GM19395 (cell line): ENCODE data around the gene HTR3E.
A peak's percentile ranks its signal among the peaks of the same experiment; 100 is the strongest.
"Not testable (repeated sequence)": the region's sequence is repeated elsewhere in the genome, so short reads cannot be mapped to it uniquely, and the experiment has no call there.

Experiments used
- ATAC-seq: cut with Tn5 transposase; IDR thresholded peaks from one replicate; pipeline ENCODE4 v1.9.1; 2021; ENCODE audit warnings: mild to moderate bottlenecking, moderate library complexity; ENCODE audit not compliant: unreplicated experiment

Gene HTR3E

GRCh38 chr3:184099806-184100686 lies 3.2 kb downstream of the HTR3E start:
- ATAC-seq = no peak

DNA sequence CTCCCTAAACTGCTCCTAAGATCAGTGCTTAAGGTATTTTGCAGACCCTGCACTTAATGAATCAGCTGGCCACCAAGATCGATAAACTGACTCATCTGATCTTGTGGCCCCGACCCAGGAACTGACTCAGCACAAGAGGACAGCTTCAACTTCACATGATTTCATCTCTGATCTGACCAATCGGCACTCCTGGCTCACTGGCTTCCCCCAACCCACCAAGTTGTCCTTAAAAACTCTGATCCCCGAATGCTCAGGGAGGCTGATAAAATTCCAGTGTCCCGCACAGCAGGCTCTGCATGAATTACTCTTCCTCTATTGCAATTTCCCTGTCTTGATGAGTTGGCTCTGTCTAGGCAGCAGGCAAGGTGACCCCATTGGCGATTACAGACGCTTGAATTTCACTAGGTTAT lies 13.5 kb downstream of the HTR3E start:
- no peak for ATAC-seq

DNA sequence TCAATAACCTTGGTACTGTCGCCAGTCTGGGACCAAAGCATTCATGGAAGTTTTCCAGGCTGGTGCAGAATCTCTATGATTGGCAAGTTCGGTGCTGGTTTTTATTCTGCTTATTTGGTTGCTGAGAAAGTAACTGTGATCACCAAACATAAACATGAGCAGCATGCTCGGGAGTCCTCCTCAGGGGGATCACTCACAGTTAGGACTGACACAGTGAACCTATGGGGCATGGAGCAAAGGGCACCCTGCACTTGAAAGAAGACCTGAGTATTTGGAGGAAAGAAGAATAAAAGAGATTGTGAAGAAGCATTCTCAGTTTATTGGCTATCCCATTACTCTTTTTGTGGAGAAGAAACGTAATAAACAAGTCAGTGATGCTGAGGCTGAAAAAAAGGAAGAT lies 19.2 kb downstream of the HTR3E start:
- ATAC-seq = no peak

- no peak for ATAC-seq
Observed at GRCh38 chr3:184117636-184118035, 20.8 kb downstream of the HTR3E start.

- ATAC-seq = not testable (repeated sequence)
Observed at GRCh38 chr3:184121031-184121430, 24.2 kb downstream of the HTR3E start.

DNA sequence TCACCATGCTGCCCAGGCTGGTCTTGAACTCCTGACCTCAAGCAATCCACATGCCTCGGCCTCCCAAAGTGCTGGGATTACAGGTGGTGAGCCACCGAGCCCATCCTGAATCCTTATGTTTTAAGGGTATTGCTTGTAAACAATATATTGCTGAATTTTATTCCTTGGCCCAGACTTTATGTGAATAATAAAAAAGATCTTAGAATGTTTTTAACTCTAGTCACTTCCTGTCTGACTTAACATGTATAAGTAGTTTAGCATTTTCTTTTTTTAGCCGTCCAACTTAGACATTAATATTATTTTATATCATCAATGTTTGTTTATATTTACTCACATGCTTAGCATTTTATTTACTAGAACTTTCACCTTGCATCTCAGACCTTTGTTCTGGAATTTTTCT lies 29.1 kb downstream of the HTR3E start:
- no peak for ATAC-seq

DNA sequence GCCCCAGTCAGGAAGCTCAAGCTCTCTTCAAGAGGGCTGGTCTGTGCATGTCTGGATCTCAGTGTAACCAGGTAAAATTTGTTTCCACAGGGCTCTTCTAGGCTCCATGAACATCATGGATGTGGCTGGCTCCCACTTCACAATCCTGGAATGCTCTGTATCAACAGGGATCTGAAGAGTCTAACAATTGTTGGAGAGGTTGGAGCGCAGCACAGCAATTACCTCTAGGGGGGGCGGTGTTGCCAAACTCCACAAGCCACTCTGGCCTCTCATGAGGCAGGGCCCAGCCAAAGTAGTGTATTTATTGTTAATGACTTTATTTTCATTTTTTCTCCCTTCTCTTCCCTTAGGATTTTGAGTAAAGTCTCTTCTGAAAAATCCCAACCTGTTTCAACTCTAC lies 32.1 kb downstream of the HTR3E start:
- no peak for ATAC-seq

DNA sequence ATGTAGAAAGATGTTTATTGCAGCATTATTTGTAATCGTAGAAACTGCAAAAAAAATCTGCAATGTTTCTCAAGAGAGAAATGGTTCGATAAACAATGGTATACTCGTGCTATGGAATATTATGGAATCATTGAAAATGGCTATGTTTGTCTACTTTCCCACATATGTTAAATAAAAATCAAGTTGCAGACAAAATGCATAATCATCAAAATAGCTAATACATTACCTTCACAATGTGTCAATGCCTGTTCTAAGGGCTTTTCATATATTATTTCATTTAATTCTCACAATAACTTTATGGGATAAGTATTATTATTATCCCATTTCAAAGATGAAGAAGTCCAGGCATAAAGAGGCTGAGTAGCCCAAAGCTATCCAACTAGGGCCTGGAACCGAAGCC lies 36.1 kb downstream of the HTR3E start:
- ATAC-seq = no peak

DNA sequence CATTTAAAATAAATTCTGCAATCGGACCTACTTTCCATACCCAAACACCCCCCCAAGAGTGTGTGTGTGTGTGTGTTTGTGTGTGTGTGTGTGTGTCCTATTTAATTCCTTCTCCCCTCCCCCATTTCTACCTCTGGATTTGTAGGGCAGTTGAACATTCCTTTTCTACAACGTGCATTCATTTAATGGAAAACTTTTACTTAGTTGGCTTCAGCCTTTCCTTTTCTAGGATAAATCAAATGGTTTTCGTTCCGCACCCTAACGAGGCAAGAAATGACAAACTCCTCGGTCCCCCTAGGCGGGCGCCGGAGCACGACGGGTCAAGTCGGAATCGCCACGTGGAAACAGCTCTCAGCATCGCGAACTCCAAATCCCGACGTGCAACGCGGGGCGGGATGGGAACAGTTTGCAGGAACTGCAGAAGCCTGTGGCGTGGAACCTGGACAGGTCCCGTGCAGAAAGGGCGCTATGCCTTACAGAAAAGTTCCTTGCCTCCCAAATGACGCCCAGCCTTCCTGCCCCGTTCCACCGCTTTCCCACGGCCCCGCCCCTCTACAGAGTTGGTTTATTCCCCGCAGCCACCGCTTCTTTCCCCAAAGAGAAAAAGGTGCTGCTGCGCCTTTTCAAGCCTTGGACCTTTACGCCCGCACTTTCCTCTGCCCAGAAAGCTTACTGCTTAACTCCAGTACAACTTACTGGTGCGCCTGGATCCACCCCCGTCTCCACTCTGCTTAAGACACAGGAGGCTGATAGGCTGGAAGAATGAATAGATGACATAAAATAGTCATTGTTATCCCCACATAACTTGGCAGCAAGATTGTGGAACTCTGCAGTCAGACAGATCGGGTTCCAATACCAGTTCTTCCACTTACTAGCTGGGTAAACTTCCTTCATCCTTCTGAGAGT lies 37.2 kb downstream of the HTR3E start:
- ATAC-seq = peak; percentile 45

DNA sequence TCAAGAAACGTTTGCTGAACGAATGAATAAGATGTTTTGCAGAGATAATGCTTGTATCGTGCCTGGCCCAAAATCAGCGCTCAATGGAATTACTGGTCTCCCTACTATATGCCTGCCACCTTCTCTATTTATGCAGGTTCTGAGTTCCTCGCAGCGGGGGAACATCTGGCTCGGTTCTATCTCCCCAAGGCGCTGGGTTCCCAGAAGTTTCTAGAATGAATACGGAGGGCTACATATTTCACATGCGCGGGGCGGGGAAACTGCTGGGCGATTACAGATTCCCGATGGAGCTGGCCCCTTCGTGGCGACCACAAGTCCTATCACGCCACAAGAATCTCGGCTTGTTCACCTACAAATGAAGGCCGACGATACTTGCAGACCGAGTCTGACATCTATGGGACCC lies 37.9 kb downstream of the HTR3E start:
- ATAC-seq = peak; percentile 21

DNA sequence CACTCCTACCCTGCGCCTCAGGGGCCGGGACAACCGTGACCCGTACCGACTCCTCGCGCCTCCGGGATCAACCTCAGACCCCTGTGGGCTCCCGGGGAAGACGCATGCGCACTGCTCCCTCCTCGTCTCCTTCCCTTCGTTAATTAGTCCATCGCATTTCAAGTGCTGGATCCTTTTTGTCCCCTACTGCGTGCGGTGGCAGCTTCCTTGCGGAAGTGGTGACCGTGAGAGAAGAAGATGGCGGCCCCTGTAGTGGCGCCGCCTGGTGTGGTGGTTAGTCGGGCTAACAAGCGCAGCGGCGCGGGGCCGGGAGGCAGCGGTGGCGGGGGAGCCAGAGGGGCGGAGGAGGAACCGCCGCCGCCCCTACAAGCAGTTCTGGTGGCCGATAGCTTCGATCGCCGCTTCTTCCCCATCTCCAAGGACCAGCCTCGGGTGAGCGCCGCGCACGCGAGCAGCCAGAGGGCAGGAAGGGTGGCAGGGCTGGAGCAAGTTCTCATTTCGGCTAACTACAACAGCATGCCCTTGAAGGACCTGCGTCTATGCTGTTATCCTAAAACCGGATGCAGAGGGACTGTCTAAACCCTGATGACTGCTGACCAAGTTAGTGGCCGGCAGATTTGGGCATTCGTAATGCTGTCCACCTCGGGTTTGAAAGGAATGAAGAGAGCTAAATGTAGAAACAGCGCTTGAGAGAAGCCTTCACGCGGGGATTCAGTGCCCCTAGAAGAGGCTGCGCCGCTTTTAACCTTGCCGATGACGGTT lies 38.5 kb downstream of the HTR3E start, which contains the start of gene EIF2B5:
Gene EIF2B5, plus strand, starts transcription at position 210 of the 762 bp plus-strand sequence. Its CDS starts 28 bp downstream, at position 238.
- ATAC-seq = peak; percentile 90

DNA sequence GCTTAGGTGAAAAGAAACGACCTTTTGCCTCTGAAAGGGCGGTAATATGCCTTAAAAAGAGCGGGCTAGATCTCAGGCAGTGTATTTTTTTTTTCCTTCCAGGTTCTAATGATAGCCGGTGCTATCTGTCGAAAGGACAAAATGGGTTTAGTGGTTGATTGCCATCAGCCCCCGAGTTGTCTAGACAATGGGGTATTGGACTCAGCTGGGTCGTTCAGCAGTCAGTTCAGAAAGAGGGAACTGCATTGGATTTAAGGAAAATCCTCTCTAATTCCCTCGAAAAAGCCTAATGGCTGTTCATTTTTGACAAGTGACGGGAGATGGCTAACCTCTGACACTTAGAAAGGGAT lies 39.0 kb downstream of the HTR3E start:
- peak; percentile 1 for ATAC-seq

DNA sequence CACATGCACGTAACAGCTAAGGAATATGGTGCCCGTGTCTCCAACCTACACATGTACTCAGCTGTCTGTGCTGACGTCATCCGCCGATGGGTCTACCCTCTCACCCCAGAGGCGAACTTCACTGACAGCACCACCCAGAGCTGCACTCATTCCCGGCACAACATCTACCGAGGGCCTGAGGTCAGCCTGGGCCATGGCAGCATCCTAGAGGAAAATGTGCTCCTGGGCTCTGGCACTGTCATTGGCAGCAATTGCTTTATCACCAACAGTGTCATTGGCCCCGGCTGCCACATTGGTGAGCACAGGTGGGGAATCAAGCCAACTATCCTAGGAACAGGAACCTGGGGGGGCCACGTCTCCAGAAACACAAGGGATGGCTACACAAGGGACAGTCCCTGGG lies 43.6 kb downstream of the HTR3E start:
- ATAC-seq = no peak

GRCh38 chr3:184142199-184142598 lies 45.3 kb downstream of the HTR3E start:
- ATAC-seq = no peak

DNA sequence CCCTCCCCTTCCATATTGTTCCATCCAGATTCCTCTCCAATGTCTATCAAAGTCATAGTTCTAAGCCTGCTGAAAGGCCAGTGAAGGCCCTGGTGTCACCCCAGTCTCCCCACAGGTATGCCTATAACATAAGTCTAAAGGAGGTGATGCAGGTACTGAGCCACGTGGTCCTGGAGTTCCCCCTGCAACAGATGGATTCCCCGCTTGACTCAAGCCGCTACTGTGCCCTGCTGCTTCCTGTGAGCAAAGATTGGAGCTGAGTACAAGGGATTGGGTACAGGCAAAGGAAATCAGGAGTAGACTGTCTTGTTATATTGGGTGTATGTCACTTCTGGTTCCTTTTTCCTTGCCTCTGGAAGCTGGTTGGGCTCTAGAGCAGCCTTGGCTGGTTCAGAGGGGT lies 46.5 kb downstream of the HTR3E start:
- no peak for ATAC-seq

GRCh38 chr3:184144505-184144904 lies 47.6 kb downstream of the HTR3E start:
- ATAC-seq = no peak

DNA sequence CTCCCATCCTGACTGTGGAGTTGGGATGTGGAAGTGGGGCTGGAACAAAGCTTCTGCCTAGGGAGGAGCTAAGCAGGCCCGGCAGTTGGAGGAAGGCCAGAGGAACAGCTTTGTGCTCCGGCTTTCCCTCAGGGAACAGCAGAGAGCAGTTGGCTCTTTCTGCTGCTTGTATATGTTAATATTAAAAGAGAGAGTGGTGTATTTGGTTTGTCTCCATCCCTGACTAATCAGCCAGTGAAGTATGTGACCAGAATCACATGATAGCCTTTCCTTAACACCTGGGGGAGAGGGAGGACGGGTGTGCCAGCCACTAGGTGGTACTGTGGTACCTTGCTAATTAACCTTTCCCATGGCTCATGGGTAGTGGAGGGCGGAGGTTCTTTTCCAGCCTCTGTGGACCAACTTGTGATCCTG lies 48.3 kb downstream of the HTR3E start:
- ATAC-seq = no peak

DNA sequence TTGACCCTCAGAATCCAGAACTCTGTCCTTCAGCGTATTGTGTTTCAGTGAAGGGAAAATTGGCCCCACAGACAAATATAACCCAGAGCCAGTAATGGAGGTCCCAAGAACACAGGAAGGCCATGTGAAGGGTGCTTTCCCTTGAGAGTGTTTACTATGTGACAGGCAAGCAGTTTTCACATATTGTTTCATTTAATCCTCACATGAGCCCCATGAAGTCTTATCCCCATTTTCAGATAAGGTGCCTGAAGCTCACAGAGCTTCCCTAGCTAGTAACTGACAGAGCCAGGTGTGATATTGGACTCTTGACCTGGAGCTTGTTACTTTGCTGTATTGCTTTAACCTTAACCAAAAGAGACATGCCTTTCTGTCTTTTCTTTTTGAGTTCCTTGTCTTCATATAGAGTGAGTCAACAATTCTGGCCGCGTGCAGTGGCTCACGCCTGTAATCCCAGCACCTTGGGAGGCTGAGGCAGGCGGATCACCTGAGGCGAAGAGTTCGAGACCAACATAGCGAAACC lies 48.9 kb downstream of the HTR3E start:
- ATAC-seq = no peak

DNA sequence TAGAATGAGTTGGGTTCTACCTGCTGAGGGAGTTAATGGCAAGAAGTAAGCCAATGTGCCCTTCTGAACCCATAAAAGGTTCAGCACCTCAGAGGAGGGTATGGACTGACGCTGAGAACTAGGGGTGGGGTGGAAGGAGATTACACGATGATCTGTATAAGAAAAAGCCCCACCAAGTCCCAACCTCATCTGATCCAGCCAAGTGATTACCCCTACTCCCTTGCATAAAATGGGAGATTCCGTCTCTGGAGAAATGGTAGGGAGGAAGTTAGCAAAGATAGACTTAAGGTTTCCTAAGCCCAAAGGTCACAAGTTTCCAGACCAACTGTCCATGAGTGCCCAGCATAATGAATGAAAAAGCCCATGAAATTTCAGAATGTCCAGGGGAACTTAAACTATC lies 51.2 kb downstream of the HTR3E start:
- no peak for ATAC-seq

DNA sequence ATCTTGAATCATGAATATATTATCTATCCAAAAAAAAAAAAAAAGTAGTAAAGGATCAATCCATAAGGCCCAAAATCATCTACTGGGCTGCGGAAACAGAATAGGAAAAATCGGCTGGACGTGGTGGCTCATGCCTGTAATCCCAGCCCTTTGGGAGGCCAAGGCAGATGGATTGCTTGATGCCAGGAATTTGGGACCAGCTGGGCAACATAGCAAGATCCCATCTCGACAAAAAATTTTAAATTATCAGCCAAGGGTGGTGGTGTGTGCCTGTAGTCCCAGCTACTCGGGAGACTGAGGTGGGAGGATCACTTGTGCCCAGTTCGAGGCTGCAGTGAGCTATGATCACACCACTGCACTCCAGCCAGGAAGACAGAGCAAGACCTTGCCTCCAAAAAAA lies 52.3 kb downstream of the HTR3E start:
- ATAC-seq = no peak

DNA sequence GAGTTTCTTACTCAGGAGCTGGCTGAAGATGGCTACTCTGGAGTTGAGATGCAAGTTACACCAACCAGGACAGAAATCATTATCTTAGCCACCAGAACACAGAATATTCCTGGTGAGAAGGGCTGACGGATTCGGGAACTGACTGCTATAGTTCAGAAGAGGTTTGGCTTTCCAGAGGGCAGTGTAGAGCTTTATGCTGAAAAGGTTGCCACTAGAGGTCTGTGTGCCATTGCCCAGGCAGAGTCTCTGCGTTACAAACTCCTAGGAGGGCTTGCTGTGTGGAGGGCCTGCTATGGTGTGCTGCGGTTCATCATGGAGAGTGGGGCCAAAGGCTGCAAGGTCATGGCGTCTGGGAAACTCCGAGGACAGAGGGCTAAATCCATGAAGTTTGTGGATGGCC lies 52.9 kb downstream of the HTR3E start:
- not testable (repeated sequence) for ATAC-seq
